Measurements from ENCODE around the gene PHF13.

Gene PHF13

DNA sequence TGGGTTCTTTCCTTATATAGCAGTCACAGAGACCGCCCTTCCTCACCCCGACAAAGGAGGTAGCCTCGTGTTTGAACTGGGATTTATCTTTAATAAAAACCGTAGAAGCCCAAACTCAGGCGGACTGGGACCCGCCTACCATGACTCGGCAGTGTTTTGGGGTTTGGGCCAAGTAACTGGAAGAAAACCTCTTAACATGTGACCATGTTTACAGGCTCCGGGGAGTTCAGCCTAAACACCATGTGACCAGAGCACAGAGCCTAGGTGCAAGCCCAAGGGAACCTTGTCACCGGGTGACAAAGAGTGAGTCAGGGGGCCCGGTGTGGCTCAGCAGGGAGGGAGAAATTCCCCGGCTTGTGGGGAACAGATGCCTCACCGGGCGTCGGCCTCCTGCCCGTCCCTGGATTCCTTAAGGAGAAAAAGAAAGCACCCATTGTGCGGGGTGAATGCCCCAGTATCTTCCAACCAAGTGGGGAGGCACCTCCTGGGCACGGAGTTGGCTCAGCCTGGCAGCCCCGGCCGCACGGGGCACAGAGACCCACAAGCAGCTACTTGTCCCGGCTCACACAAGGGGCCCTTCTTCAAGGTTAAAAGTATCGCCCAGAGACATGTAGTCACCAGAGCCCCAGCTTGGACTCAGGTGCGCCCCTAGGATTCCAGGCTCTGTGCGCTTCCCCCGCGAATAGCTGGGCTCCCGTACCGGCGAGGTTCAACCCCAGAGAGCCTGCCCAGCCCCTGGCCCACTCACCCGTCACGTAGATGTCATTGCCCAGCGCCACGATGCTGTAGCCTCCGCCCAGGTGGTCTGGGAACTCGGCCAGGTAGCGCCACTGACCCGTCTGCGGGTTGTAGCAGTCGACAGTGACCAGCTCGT lies 12.2 kb upstream of the PHF13 start:
- DNase-seq (ENCODE audit: low read depth in 3 of 3, low spot score in 1 of 3) = peak; percentile 52 to 64 (median 57)

DNA sequence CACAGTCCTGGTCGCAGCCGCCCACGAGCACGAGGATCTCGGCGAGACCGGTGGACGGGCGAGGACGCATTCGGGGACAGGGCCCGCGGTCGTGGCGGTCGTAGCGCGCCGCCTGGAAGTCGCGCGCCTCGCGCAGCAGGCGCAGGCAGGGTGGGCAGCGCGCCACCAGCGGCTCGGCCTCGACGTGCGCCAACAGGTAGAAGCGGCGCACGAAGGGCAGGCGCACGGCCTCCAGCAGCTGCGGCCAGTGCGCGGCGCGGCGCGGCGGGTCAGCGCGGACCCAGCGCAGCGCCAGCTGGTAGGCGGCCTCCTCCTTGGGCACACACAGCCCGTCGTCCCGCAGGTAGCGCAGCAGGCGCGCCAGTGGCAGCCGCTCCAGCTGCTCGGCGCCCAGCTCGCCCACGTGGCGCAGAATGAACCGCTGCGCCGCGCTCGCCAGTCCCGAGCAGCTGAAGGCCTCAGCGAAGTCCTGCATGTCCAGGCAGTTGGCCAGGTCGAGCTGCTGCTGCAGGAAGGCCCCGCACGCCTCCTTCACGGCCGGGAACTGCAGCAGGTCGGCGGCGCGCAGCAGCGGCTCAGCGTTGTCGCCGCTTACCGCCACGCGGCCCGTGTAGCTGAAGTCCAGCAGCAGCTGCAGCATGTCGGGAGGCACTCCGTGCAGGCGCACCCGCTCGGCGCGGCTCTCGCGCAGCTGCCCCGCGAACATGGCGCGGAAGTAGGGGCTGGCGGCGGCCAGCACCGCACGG lies 11.4 kb upstream of the PHF13 start:
- no peak for DNase-seq (ENCODE audit: low read depth in 3 of 3, low spot score in 1 of 3)

GRCh38 chr1:6602669-6603237 lies 10.8 kb upstream of the PHF13 start, which contains the start of gene KLHL21:
Gene KLHL21 (minus strand): TSS chr1:6602869. CDS start chr1:6602817, 52 bp downstream.
- DNase-seq (ENCODE audit: low read depth in 3 of 3, low spot score in 1 of 3) = peak; percentile 69 to 85 (median 76)

- DNase-seq (ENCODE audit: low read depth in 3 of 3, low spot score in 1 of 3) = peak in 1 of 3 donors; percentile 33
These were observed 10.2 kb upstream of the PHF13 start for GRCh38 chr1:6603238-6603914.

GRCh38 chr1:6603915-6604558 lies 9.5 kb upstream of the PHF13 start:
- DNase-seq (ENCODE audit: low read depth in 3 of 3, low spot score in 1 of 3) = no peak

GRCh38 chr1:6612641-6613360 lies 730 bp upstream of the PHF13 start:
- DNase-seq (ENCODE audit: low read depth in 3 of 3, low spot score in 1 of 3) = no peak

GRCh38 chr1:6614019-6614928 lies 743 bp downstream of the PHF13 start:
- peak in 1 of 3 donors; percentile 59 for DNase-seq (ENCODE audit: low read depth in 3 of 3, low spot score in 1 of 3)

DNA sequence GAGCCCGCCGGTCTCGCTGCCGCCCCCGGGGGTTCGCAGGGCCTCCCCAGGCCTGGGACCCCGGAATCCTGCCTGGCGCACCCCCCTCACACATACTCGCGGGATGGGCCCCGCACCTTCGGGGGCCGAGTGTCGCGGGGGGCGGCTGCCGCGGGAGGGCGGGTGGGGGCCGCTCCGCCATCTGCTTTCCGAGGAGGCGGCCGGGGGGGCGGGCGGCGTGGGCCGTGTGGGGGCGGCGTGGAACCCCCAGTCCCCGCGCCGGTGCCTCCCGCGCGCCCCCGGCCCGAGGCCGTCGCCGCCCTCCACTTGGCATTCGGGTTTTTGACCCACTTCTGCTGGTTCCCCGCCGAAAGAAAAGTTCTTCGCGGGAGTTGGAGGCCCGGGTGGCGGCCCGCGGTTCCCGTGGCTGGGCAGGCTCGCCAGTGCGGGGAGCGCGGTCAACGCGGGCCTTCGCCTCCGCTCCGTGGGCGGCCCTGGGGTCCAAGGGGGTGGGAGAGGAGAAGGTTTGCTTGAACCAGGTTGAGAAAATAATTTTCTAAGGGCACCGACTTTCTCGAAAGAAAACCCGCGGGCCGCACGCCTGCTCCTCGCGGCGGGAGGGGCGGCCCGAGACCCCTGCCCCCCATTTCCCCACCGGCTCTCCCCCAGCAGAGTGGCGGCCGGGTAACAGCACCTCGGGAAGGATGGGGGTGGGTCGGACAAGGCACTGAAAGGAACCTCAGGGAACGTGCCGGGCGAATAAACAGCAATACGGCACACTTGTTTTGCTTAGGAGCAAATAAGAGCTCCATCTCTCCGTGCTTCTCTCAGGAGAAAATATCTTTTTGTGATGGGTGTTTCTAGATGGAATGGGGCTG lies 1.6 kb downstream of the PHF13 start:
- no peak for DNase-seq (ENCODE audit: low read depth in 3 of 3, low spot score in 1 of 3)

- no peak for DNase-seq (ENCODE audit: low read depth in 3 of 3, low spot score in 1 of 3)
These were observed 5.5 kb downstream of the PHF13 start for GRCh38 chr1:6619045-6619444.

DNA sequence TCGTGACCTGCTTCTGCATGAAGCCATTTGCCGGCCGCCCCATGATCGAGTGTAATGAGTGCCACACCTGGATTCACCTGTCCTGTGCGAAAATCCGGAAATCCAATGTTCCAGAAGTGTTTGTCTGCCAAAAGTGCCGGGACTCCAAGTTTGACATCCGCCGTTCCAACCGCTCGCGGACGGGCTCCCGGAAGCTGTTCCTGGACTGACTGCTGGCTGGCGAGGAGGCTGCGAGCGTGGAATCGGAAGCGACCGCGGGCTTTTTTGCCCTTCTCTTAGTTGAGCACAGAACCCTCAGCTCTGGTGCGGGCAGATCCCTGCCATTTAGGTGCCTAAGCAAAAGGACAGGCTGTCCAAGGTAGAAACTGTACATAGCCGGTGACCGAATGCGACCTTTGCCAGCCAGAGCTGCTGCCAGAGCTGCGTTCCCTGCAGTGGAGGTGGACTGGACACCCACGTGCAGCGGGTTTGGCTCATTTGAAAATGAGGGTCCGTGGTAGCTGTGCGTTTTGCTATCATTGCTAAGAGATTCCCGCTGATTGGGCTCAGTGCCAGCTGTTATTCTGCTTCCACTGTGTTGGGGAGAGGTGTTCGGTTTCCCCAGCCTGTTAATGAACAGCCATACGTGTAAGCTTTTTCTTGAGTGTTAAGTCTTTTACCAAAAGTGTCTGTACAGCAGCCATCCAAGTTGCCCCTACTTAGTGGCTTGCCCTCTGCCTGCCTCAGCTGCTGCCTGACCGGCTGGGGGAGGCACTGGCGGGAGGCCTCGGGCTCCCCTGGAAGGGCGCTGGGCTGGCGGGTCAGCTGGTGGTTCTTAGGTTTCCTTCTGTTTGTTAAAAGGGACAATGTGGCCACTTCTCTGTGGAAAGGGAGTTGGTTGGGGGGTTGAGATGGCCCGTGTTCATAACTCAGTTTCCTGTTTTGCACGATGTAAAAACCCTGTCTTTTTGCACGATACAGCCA lies 8.2 kb downstream of the PHF13 start:
- no peak for DNase-seq (ENCODE audit: low read depth in 3 of 3, low spot score in 1 of 3)

GRCh38 chr1:6622396-6623152 lies 9.0 kb downstream of the PHF13 start:
- no peak for DNase-seq (ENCODE audit: low read depth in 3 of 3, low spot score in 1 of 3)

GRCh38 chr1:6623269-6623965 lies 9.9 kb downstream of the PHF13 start:
- DNase-seq (ENCODE audit: low read depth in 3 of 3, low spot score in 1 of 3) = no peak

GRCh38 chr1:6624710-6625583 lies 11.4 kb downstream of the PHF13 start, which contains the start of gene THAP3:
Gene THAP3 (plus strand): TSS chr1:6624868. CDS start chr1:6625219, 351 bp downstream.
- DNase-seq (ENCODE audit: low read depth in 3 of 3, low spot score in 1 of 3) = peak; percentile 73 to 89 (median 81)

DNA sequence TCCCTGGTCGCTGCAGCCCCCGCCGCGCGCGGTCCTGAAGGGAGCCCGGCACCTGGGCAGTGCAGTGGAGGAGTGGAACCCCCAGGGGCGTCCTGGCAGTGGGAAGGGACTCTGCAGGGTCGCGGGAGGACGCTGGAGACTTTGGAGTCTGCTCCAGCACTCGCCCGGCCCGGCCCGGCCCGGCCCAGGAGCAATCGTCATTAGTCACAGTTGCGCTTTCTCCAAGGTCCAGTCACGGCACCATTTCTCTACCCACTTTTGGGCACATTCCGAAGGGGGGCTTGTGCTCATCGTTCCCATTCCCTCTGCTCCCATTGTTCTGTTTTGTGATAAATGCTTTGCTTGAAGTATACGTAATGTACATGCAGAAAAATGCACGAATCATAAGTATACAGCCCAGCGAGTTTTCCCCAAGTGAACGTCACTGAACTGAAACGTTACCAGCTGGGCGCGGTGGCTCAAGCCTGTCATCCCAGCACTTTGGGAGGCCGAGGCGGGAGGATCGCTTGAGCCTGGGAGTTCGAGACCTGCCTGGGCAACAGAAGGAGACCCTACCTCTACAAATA lies 12.1 kb downstream of the PHF13 start:
- DNase-seq (ENCODE audit: low read depth in 3 of 3, low spot score in 1 of 3) = no peak

Measured in stimulated activated CD4-positive, alpha-beta T cell treated with anti-CD3 and anti-CD28 coated beads, TNF-alpha, amount 100 ng/mL, for 1 hour (primary cell).